Endothelial cell of umbilical vein (primary cell): ENCODE data around the gene PHF23. TPM values are rescaled to one million over a fixed set of nuclear protein-coding genes. Genes with fewer than 3 reads are reported as not detected.

Experiments used
- BruUV-seq: library from RNA; stranded (reverse); fragments of 400-500 nt; replicated peaks from 2 replicates; lab custom pipeline; 2021; lab: Mats Ljungman, UMichigan
- CTCF ChIA-PET: fragments of 300-600, 350-600 bp; sonication (Branson Sonifier 250); formaldehyde crosslinking; loops from one replicate; lab custom pipeline; 2021; ENCODE audit warnings: antibody characterized with exemption, inconsistent platforms; lab: Charles Lee
- POLR2A ChIA-PET: fragments of 300-600, 350-600 bp; sonication (Branson Sonifier 250); formaldehyde crosslinking; loops from one replicate; lab custom pipeline; 2021; ENCODE audit warnings: antibody characterized with exemption, inconsistent platforms; lab: Charles Lee
- DNase-seq: peaks from one replicate; pipeline ENCODE4 v3.0.0-alpha.2; 2011; ENCODE audit warnings: low read depth, low spot score
- FAIRE-seq: peaks from 2 replicates; lab custom pipeline; 2011; peaks lifted over from hg19 to GRCh38; lab: Jason Lieb, UNC
- H2AFZ ChIP-seq: 2 replicates; pipeline ENCODE4 v1.6.0; 2012; ENCODE audit warnings: low read depth, low read length, control low read depth, inconsistent platforms
- H3K27ac ChIP-seq: 2 replicates; pipeline ENCODE4 v1.5.1; 2011; ENCODE audit warnings: low read depth, mild to moderate bottlenecking, control low read depth, low read length, moderate library complexity; ENCODE audit not compliant: insufficient read depth
- H3K27me3 ChIP-seq, 2 experiments: 2 replicates each; pipeline versions ENCODE4 v1.6.0 to v1.6.1; 2011; ENCODE audit warnings: low read length in 2 of 2, mixed read lengths in 1 of 2; ENCODE audit not compliant: control insufficient read depth in 2 of 2, insufficient read depth in 2 of 2
- H3K36me3 ChIP-seq, 2 experiments: 2 replicates in 1 of 2; 3 replicates in 1 of 2; pipeline ENCODE4 v1.5.1; 2011; ENCODE audit warnings: low read length in 2 of 2, mild to moderate bottlenecking in 1 of 2, moderate library complexity in 1 of 2; ENCODE audit not compliant: control insufficient read depth in 2 of 2, insufficient read depth in 2 of 2; ENCODE audit errors: extremely low read depth in 1 of 2
- H3K4me1 ChIP-seq: 3 replicates; pipeline ENCODE4 v1.5.1; 2011; ENCODE audit warnings: mild to moderate bottlenecking, low read length; ENCODE audit not compliant: control insufficient read depth, insufficient read depth; ENCODE audit errors: extremely low read depth
- H3K4me2 ChIP-seq: 2 replicates; pipeline ENCODE4 v1.6.1; 2011; ENCODE audit warnings: low read length, control low read depth, mixed read lengths; ENCODE audit not compliant: insufficient read depth
- H3K4me3 ChIP-seq, 3 experiments: fragments of 200-600 bp in 1 of 3; sonication (generic), shearing (Covaris generic) in 1 of 3; replicated peaks in 1 of 3; 2 replicates each; pipeline ENCODE4 v1.5.1; 2011 to 2016; ENCODE audit warnings: control low read depth in 3 of 3, low read length in 3 of 3, mild to moderate bottlenecking in 2 of 3, inconsistent platforms in 1 of 3, low read depth in 1 of 3, moderate library complexity in 1 of 3; ENCODE audit not compliant: insufficient read depth in 1 of 3
- H3K79me2 ChIP-seq: 2 replicates; pipeline ENCODE4 v1.6.0; 2012; ENCODE audit warnings: low read length, inconsistent platforms; ENCODE audit not compliant: control insufficient read depth, insufficient read depth
- H3K9ac ChIP-seq: replicated peaks from 2 replicates; pipeline ENCODE3; 2011; ENCODE audit warnings: low read length, control low read depth; ENCODE audit not compliant: insufficient read depth; ENCODE audit errors: extremely low read depth
- H3K9me1 ChIP-seq: replicated peaks from 3 replicates; pipeline ENCODE4 v1.6.0; 2011; ENCODE audit warnings: mild to moderate bottlenecking, low read length; ENCODE audit not compliant: control insufficient read depth, insufficient read depth; ENCODE audit errors: extremely low read depth
- H3K9me3 ChIP-seq: replicated peaks from 2 replicates; pipeline ENCODE4 v1.5.1; 2012; ENCODE audit warnings: low read length, inconsistent platforms; ENCODE audit not compliant: control insufficient read depth, insufficient read depth
- H4K20me1 ChIP-seq: replicated peaks from 2 replicates; pipeline ENCODE3; 2011; ENCODE audit warnings: mild to moderate bottlenecking, low read length; ENCODE audit not compliant: control insufficient read depth, insufficient read depth; ENCODE audit errors: extremely low read depth
- CTCF ChIP-seq, 2 donors: IDR thresholded peaks; 1 replicate in 1 of 2; 2 replicates in 1 of 2; pipeline ENCODE4 v1.5.1; 2011; ENCODE audit warnings: low read length in 2 of 2, mild to moderate bottlenecking in 2 of 2, moderate library complexity in 2 of 2, control low read depth in 1 of 2, inconsistent platforms in 1 of 2, low read depth in 1 of 2; ENCODE audit not compliant: insufficient read depth in 1 of 2; ENCODE audit errors: extremely low read depth in 1 of 2
- EZH2 ChIP-seq: IDR thresholded peaks from 2 replicates; pipeline ENCODE4 v1.6.1; 2012; ENCODE audit warnings: borderline replicate concordance, low read depth, mild to moderate bottlenecking, moderate library complexity, low read length, inconsistent platforms; ENCODE audit not compliant: severe bottlenecking
- FOS ChIP-seq: IDR thresholded peaks from 2 replicates; pipeline ENCODE4 v1.6.1; 2011; ENCODE audit warnings: mild to moderate bottlenecking, low read length, moderate library complexity, borderline replicate concordance; ENCODE audit not compliant: insufficient read depth
- GATA2 ChIP-seq: IDR thresholded peaks from 2 replicates; pipeline ENCODE4 v1.7.0; 2011; ENCODE audit warnings: low read depth, mild to moderate bottlenecking, moderate library complexity, mixed read lengths, low read length; ENCODE audit not compliant: insufficient read length, insufficient read depth
- JUN ChIP-seq: IDR thresholded peaks from 2 replicates; pipeline ENCODE4 v1.6.1; 2011; ENCODE audit warnings: borderline replicate concordance, low read depth; ENCODE audit not compliant: insufficient read length, insufficient read depth
- MAX ChIP-seq: IDR thresholded peaks from 2 replicates; pipeline ENCODE4 v1.6.1; 2011; ENCODE audit not compliant: insufficient read depth, insufficient read length
- MYC ChIP-seq: IDR thresholded peaks from one replicate; pipeline ENCODE4 v1.6.1; 2011; ENCODE audit warnings: mild to moderate bottlenecking, low read depth, low read length
- POLR2A ChIP-seq: IDR thresholded peaks from 2 replicates; pipeline ENCODE4 v1.6.1; 2012; ENCODE audit warnings: low read depth, mild to moderate bottlenecking, control low read depth, low read length
- POLR2AphosphoS5 ChIP-seq: IDR thresholded peaks from 2 replicates; pipeline ENCODE4 v1.6.1; 2012; ENCODE audit warnings: low read depth, mild to moderate bottlenecking, control low read depth, low read length, moderate library complexity; ENCODE audit not compliant: insufficient read depth
- dilution Hi-C: fragments of 300-500 bp; cut with MboI; formaldehyde crosslinking; loops from one replicate; pipeline ENCODE4 v1.15.0; 2019; ENCODE audit warnings: low sequenced_read_pairs; ENCODE audit not compliant: extremely low pct_ligation_motif_present
- intact Hi-C: fragments of 100-400 bp; cut with micrococcal nuclease; formaldehyde crosslinking; loops from one replicate; pipeline ENCODE4 v1.10.0; 2022
- polyA plus RNA-seq, 4 experiments: library from polyadenylated mRNA; depleted of rRNA in 3 of 4; stranded (reverse) in 3 of 4; unstranded in 1 of 4; fragments of >200 nt; gene quantifications; 2 replicates each; pipeline versions ENCODE4 v1.2.1 to v1.2.3, GENCODE V29; 2011 to 2012; ENCODE audit warnings: missing spikeins in 1 of 4
- total RNA-seq: library from RNA; stranded (reverse); gene quantifications from 2 replicates; pipeline ENCODE4 v1.2.3, GENCODE V29; 2021

Gene PHF23
- total and polyA plus RNA-seq, 2 donors (not counting 3 experiments of a cell fraction or from before 2014, with no cell fraction given): 35.6 to 54.7 TPM

- no peaks in the 10 kb centered on the region for H3K27me3 ChIP-seq
- H3K9me3 ChIP-seq: no peaks in the 10 kb centered on the region
- H3K36me3 ChIP-seq: peaks cover 0 to 10% of the 10 kb centered on the region in 2 experiments
- no peak for FAIRE-seq
- H3K79me2 ChIP-seq: peaks cover 5% of the 10 kb centered on the region
- H2AFZ ChIP-seq: no peak overlapping the region
- H4K20me1 ChIP-seq: no peaks in the 10 kb centered on the region
- no peak overlapping the region for H3K27ac ChIP-seq
- intact Hi-C loops (no loop called here), dilution Hi-C loops (no loop called here)
- no peak for DNase-seq
- ChIA-PET POLR2A (no interaction called here), CTCF (interaction anchor here (1.0 kb wide), 1 partner anchor 163 kb away, joined by 3 read pairs; no protein-coding TSS in a partner anchor)
- no peak overlapping the region for H3K4me3 ChIP-seq
- H3K4me1 ChIP-seq: peaks cover 6% of the 10 kb centered on the region
- TF ChIP-seq GATA2 (no peak), EZH2 (no peak), JUN (no peak), POLR2AphosphoS5 (no peak), FOS (no peak), MYC (no peak), POLR2A (no peak), CTCF (IDR thresholded peaks at IDR 0.05; ENCODE audit: extremely low read depth in 1 of 2, insufficient read depth in 1 of 2, low read depth in 1 of 2, low read length in 2 of 2) (no peak), MAX (no peak)
- no peaks in the 10 kb centered on the region for H3K9me1 ChIP-seq
- no peak overlapping the region for H3K9ac ChIP-seq
- no peak overlapping the region for H3K4me2 ChIP-seq
- no TSS peak for BruUV-seq
These were observed 31.2 kb downstream of the PHF23 start for GRCh38 chr17:7208027-7208571.
